Measurements from ENCODE around the gene CD86.

GRCh38 chr3:122167630-122168029, 112.5 kb downstream of the CD86 start:
- TF ChIP-seq MAX (IDR thresholded peaks at IDR 0.05) (no peak), POLR2AphosphoS5 (IDR thresholded peaks at IDR 0.05; ENCODE audit: low read depth, low read length) (no peak), POLR2A (IDR thresholded peaks at IDR 0.05; ENCODE audit: borderline replicate concordance, extremely low read depth, insufficient read depth, insufficient read length) (no peak), CTCF (IDR thresholded peaks at IDR 0.05 in 2 of 3, conservative IDR thresholded peaks at IDR 0.05 in 1 of 3; ENCODE audit: borderline replicate concordance in 1 of 3, insufficient read depth in 1 of 3, low read depth in 2 of 3, low read length in 2 of 3) (no peak), ATF3 (IDR thresholded peaks at IDR 0.05) (no peak), RAD21 (IDR thresholded peaks at IDR 0.05; ENCODE audit: low read depth) (no peak), JUND (IDR thresholded peaks at IDR 0.05) (no peak), EZH2 (IDR thresholded peaks at IDR 0.05) (no peak), SP1 (IDR thresholded peaks at IDR 0.05; ENCODE audit: low read depth) (no peak)

Data from HCT116 (cell line).